Neural cell (in vitro differentiated cells): ENCODE data around the gene ST6GAL1. TPM values are rescaled to one million over a fixed set of nuclear protein-coding genes. Genes with fewer than 3 reads are reported as not detected.

Experiments used
- H2AFZ ChIP-seq: fragments of 200-600, 300-800 bp; sonication (generic), shearing (Covaris generic); 2 replicates; pipeline ENCODE4 v1.6.0; 2014; ENCODE audit warnings: low read depth, mild to moderate bottlenecking, antibody characterized with exemption, low read length, moderate library complexity
- H3F3A ChIP-seq: fragments of 200-600 bp; shearing (Covaris generic); 2 replicates; pipeline ENCODE4 v1.6.1; 2016; ENCODE audit warnings: mild to moderate bottlenecking, moderate library complexity, mixed read lengths, antibody characterized with exemption, low read length; ENCODE audit not compliant: insufficient read depth, poor library complexity, severe bottlenecking
- H3K27ac ChIP-seq: fragments of 200-600, 300-800 bp; sonication (generic), shearing (Covaris generic); 2 replicates; pipeline ENCODE4 v1.5.1; 2014; ENCODE audit warnings: mild to moderate bottlenecking, low read length, moderate library complexity
- H3K27me3 ChIP-seq: fragments of 300-800, 200-600 bp; sonication (generic), shearing (Covaris generic); 2 replicates; pipeline ENCODE4 v1.6.0; 2014; ENCODE audit warnings: mild to moderate bottlenecking, low read depth, low read length, moderate library complexity; ENCODE audit not compliant: insufficient read depth
- H3K36me3 ChIP-seq: fragments of 300-800, 200-600 bp; sonication (generic), shearing (Covaris generic); 2 replicates; pipeline ENCODE4 v1.5.1; 2014; ENCODE audit warnings: mild to moderate bottlenecking, antibody characterized with exemption, low read length, moderate library complexity; ENCODE audit not compliant: insufficient read depth
- H3K4me2 ChIP-seq: fragments of 300-800, 200-600 bp; sonication (generic), shearing (Covaris generic); 2 replicates; pipeline ENCODE4 v1.6.0; 2014; ENCODE audit warnings: mild to moderate bottlenecking, low read length
- H3K4me3 ChIP-seq: fragments of 300-800, 200-600 bp; sonication (generic), shearing (Covaris generic); 2 replicates; pipeline ENCODE4 v1.5.1; 2014; ENCODE audit warnings: mild to moderate bottlenecking, low read length, moderate library complexity
- H3K79me2 ChIP-seq: fragments of 200-600 bp; shearing (Covaris generic); replicated peaks from 2 replicates; pipeline ENCODE4 v1.6.0; 2014; ENCODE audit warnings: mild to moderate bottlenecking, low read length, moderate library complexity; ENCODE audit not compliant: insufficient read depth
- H3K9ac ChIP-seq: fragments of 300-800, 200-600 bp; sonication (generic), shearing (Covaris generic); 2 replicates; pipeline ENCODE4 v1.6.1; 2016; ENCODE audit warnings: mild to moderate bottlenecking, low read length, mixed read lengths
- H3K9me2 ChIP-seq: fragments of 200-600 bp; shearing (Covaris generic); 2 replicates; pipeline ENCODE4 v1.6.1; 2016; ENCODE audit warnings: mild to moderate bottlenecking, low read length, mixed read lengths; ENCODE audit not compliant: insufficient read depth
- H3K9me3 ChIP-seq: fragments of 200-600, 300-800 bp; sonication (generic), shearing (Covaris generic); 2 replicates; pipeline ENCODE4 v1.6.1; 2016; ENCODE audit warnings: mild to moderate bottlenecking, mixed run types, low read length, moderate library complexity, mixed read lengths
- H4K20me1 ChIP-seq: fragments of 200-600 bp; shearing (Covaris generic); 2 replicates; pipeline ENCODE4 v1.6.1; 2016; ENCODE audit warnings: mild to moderate bottlenecking, mixed run types; ENCODE audit not compliant: insufficient read depth
- EP300 ChIP-seq: fragments of 450-650 bp; conservative IDR thresholded peaks from 2 replicates; pipeline ENCODE4 v1.6.1; 2014; ENCODE audit warnings: antibody characterized with exemption, mild to moderate bottlenecking, moderate library complexity; ENCODE audit not compliant: poor library complexity, severe bottlenecking
- EZH2 ChIP-seq: fragments of 200-600, 300-800 bp; shearing (Covaris generic), sonication (generic); IDR thresholded peaks from 2 replicates; pipeline ENCODE4 v1.6.1; 2014; ENCODE audit warnings: antibody characterized with exemption, low read length, borderline replicate concordance, mild to moderate bottlenecking; ENCODE audit not compliant: insufficient read depth, poor library complexity, severe bottlenecking
- MXI1 ChIP-seq: fragments of 450-650 bp; conservative IDR thresholded peaks from 2 replicates; pipeline ENCODE4 v1.6.1; 2014; ENCODE audit warnings: antibody characterized with exemption, mild to moderate bottlenecking; ENCODE audit not compliant: poor library complexity, severe bottlenecking
- POLR2AphosphoS5 ChIP-seq: IDR thresholded peaks from 2 replicates; pipeline ENCODE4 v1.6.1; 2012
- RAD21 ChIP-seq: fragments of 450-650 bp; conservative IDR thresholded peaks from 2 replicates; pipeline ENCODE4 v1.6.1; 2014; ENCODE audit warnings: antibody characterized with exemption, mild to moderate bottlenecking, moderate library complexity
- SMC3 ChIP-seq: fragments of 450-650 bp; conservative IDR thresholded peaks from 2 replicates; pipeline ENCODE4 v1.6.1; 2014; ENCODE audit warnings: antibody characterized with exemption, mild to moderate bottlenecking, moderate library complexity; ENCODE audit not compliant: poor library complexity
- TAF1 ChIP-seq: IDR thresholded peaks from 2 replicates; pipeline ENCODE4 v1.6.1; 2012; ENCODE audit warnings: low read depth
- polyA plus RNA-seq: library from polyadenylated mRNA; depleted of rRNA; stranded (reverse); fragments of >200 nt; gene quantifications from 2 replicates; pipeline ENCODE4 v1.2.3, GENCODE V29; 2014
- TF ChIP-seq, protein P1 (sequence below): IDR thresholded peaks from 2 replicates; pipeline ENCODE4 v1.6.1; 2012; ENCODE audit warnings: borderline replicate concordance
- TF ChIP-seq, protein P2 (sequence below): fragments of 450-650 bp; IDR thresholded peaks from 2 replicates; pipeline ENCODE4 v1.5.1; 2014; ENCODE audit warnings: antibody characterized with exemption, mild to moderate bottlenecking, moderate library complexity; ENCODE audit not compliant: poor library complexity, severe bottlenecking

ST6GAL1 gene
- polyA plus RNA-seq, 1 donor from 2014 or later = 17.6 TPM

DNA sequence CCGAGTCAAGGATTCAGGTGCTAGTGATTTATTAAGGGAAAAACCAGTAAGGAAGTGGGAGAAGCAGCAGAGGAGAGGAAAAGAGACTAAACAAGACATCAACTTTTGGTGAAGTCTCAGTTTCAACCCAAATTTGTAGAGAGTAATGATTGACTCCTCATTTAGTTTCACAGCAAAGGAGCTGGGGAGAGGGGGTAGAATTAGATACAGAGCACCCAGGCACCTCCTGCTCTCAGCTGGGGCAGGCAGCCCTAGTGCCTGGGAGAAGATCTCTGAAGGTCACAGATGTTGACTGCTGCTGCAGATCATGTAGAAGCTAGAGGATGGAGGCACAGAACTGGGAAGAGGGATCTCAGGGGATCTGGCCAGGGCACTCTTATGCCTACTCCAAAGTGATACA is 179.8 kb downstream of the ST6GAL1 start:
- Histone ChIP-seq H3K27ac (no peak overlapping the region), H3K79me2 (no peaks in the 10 kb centered on the region), H2AFZ (no peak overlapping the region), H3K4me2 (no peak overlapping the region), H3K4me3 (no peak overlapping the region), H3F3A (no peaks in the 10 kb centered on the region), H3K36me3 (no peaks in the 10 kb centered on the region), H3K9me3 (no peaks in the 10 kb centered on the region), H4K20me1 (no peaks in the 10 kb centered on the region), H3K9ac (no peak overlapping the region), H3K27me3 (no peaks in the 10 kb centered on the region), H3K9me2 (no peaks in the 10 kb centered on the region)
- no peak for TF ChIP-seq MXI1

DNA sequence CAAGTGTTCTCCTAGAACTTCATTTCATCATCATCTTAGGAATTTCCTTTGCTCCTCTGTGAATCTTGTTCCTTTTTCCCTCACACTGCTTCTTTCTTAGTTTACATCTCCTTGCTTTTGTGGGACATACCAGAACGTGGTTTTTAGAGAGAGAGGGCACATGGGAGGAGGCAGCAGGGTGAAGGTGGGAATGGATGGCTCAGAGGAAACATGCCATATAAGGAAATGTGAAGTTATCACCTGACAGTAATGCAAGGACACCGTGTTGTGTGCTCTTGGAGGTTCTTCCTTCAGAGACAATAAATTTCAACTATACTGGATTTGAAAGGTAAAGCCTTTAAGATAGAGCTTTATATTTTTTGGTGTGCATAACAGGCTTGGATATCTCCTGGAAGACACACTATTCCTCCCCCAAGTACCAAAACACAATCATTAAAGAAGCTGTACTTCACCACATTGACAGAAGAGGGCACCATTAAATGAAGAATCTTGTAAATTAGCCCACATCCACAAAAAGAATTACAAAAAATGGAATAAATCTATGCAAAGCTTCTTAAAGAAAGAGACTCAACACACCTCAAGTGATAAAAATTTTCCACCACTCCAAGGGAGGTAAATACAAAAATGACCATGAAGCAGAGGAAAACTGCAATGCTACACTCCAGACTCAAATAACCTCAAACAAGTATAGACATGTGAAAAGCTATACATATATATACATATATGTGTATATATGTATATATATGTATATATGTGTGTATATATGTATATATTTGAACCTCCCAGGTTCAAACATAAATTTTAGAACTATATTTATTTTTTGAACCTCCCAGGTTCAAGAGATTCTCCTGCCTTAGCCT is 182.8 kb downstream of the ST6GAL1 start:
- Histone ChIP-seq H3K4me2 (no peak overlapping the region), H3K79me2 (no peaks in the 10 kb centered on the region), H3K36me3 (no peaks in the 10 kb centered on the region), H3K27me3 (no peaks in the 10 kb centered on the region), H3K27ac (no peak overlapping the region), H3K9me2 (no peaks in the 10 kb centered on the region), H3K4me3 (no peak overlapping the region), H4K20me1 (no peaks in the 10 kb centered on the region), H3F3A (no peaks in the 10 kb centered on the region), H3K9me3 (no peaks in the 10 kb centered on the region), H3K9ac (no peak overlapping the region), H2AFZ (no peak overlapping the region)
- TF ChIP-seq EZH2 = no peak
- TF ChIP-seq, protein P1, sequence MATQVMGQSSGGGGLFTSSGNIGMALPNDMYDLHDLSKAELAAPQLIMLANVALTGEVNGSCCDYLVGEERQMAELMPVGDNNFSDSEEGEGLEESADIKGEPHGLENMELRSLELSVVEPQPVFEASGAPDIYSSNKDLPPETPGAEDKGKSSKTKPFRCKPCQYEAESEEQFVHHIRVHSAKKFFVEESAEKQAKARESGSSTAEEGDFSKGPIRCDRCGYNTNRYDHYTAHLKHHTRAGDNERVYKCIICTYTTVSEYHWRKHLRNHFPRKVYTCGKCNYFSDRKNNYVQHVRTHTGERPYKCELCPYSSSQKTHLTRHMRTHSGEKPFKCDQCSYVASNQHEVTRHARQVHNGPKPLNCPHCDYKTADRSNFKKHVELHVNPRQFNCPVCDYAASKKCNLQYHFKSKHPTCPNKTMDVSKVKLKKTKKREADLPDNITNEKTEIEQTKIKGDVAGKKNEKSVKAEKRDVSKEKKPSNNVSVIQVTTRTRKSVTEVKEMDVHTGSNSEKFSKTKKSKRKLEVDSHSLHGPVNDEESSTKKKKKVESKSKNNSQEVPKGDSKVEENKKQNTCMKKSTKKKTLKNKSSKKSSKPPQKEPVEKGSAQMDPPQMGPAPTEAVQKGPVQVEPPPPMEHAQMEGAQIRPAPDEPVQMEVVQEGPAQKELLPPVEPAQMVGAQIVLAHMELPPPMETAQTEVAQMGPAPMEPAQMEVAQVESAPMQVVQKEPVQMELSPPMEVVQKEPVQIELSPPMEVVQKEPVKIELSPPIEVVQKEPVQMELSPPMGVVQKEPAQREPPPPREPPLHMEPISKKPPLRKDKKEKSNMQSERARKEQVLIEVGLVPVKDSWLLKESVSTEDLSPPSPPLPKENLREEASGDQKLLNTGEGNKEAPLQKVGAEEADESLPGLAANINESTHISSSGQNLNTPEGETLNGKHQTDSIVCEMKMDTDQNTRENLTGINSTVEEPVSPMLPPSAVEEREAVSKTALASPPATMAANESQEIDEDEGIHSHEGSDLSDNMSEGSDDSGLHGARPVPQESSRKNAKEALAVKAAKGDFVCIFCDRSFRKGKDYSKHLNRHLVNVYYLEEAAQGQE = no peak
- peak; percentile 34 for TF ChIP-seq SMC3
- TF ChIP-seq EP300 = no peak
- no peak for TF ChIP-seq TAF1
- TF ChIP-seq, protein P2, sequence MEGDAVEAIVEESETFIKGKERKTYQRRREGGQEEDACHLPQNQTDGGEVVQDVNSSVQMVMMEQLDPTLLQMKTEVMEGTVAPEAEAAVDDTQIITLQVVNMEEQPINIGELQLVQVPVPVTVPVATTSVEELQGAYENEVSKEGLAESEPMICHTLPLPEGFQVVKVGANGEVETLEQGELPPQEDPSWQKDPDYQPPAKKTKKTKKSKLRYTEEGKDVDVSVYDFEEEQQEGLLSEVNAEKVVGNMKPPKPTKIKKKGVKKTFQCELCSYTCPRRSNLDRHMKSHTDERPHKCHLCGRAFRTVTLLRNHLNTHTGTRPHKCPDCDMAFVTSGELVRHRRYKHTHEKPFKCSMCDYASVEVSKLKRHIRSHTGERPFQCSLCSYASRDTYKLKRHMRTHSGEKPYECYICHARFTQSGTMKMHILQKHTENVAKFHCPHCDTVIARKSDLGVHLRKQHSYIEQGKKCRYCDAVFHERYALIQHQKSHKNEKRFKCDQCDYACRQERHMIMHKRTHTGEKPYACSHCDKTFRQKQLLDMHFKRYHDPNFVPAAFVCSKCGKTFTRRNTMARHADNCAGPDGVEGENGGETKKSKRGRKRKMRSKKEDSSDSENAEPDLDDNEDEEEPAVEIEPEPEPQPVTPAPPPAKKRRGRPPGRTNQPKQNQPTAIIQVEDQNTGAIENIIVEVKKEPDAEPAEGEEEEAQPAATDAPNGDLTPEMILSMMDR = peak; percentile 50
- TF ChIP-seq RAD21 = peak; percentile 31
- TF ChIP-seq POLR2AphosphoS5 = no peak
- TF ChIP-seq MXI1 = no peak
